ENCODE measurements around the gene KRTAP10-7. TPM values are rescaled to one million over a fixed set of nuclear protein-coding genes. Genes with fewer than 3 reads are reported as not detected.

Gene KRTAP10-7
- total RNA-seq, 1 donor from 2014 or later: not detected

- peaks cover 2% of the 10 kb centered on the region for H3K27me3 Mint-ChIP-seq (ENCODE audit: low read depth)
- H3K4me1 Mint-ChIP-seq: no peaks in the 10 kb centered on the region
- no peak for TF ChIP-seq CTCF (conservative IDR thresholded peaks at IDR 0.05)
- DNase-seq (ENCODE audit: low read depth, low spot score): no peak
- no peak overlapping the region for H3K27ac Mint-ChIP-seq (ENCODE audit: unreplicated experiment)
- no peak overlapping the region for H3K4me3 Mint-ChIP-seq
- H3K36me3 Mint-ChIP-seq (ENCODE audit: low read depth): peaks cover 11% of the 10 kb centered on the region
- peaks cover 13% of the 10 kb centered on the region for H3K9me3 Mint-ChIP-seq
These were observed 25.7 kb upstream of the KRTAP10-7 start for GRCh38 chr21:44574457-44575306.

- peaks cover 2% of the 10 kb centered on the region for H3K27me3 Mint-ChIP-seq (ENCODE audit: low read depth)
- H3K4me1 Mint-ChIP-seq: no peaks in the 10 kb centered on the region
- TF ChIP-seq CTCF (conservative IDR thresholded peaks at IDR 0.05): no peak
- DNase-seq (ENCODE audit: low read depth, low spot score): no peak
- H3K4me3 Mint-ChIP-seq: no peak overlapping the region
- no peak overlapping the region for H3K27ac Mint-ChIP-seq (ENCODE audit: unreplicated experiment)
- peaks cover 10% of the 10 kb centered on the region for H3K36me3 Mint-ChIP-seq (ENCODE audit: low read depth)
- peaks cover 11% of the 10 kb centered on the region for H3K9me3 Mint-ChIP-seq
These were observed 24.9 kb upstream of the KRTAP10-7 start for GRCh38 chr21:44575307-44576024.

GRCh38 chr21:44576025-44576420 is 24.4 kb upstream of the KRTAP10-7 start:
- no peak overlapping the region for H3K27ac Mint-ChIP-seq (ENCODE audit: unreplicated experiment)
- H3K36me3 Mint-ChIP-seq (ENCODE audit: low read depth): peaks cover 8% of the 10 kb centered on the region
- H3K27me3 Mint-ChIP-seq (ENCODE audit: low read depth): peaks cover 2% of the 10 kb centered on the region
- DNase-seq (ENCODE audit: low read depth, low spot score): no peak
- no peak overlapping the region for H3K4me3 Mint-ChIP-seq
- no peak for TF ChIP-seq CTCF (conservative IDR thresholded peaks at IDR 0.05)
- peaks cover 11% of the 10 kb centered on the region for H3K9me3 Mint-ChIP-seq
- H3K4me1 Mint-ChIP-seq: no peaks in the 10 kb centered on the region

- no peak overlapping the region for H3K4me3 Mint-ChIP-seq
- no peak for DNase-seq (ENCODE audit: low read depth, low spot score)
- H3K27me3 Mint-ChIP-seq (ENCODE audit: low read depth): peaks cover 9% of the 10 kb centered on the region
- H3K9me3 Mint-ChIP-seq: peaks cover 12% of the 10 kb centered on the region
- peaks cover 17% of the 10 kb centered on the region for H3K36me3 Mint-ChIP-seq (ENCODE audit: low read depth)
- H3K4me1 Mint-ChIP-seq: peaks cover 6% of the 10 kb centered on the region
- no peak for TF ChIP-seq CTCF (conservative IDR thresholded peaks at IDR 0.05)
- no peak overlapping the region for H3K27ac Mint-ChIP-seq (ENCODE audit: unreplicated experiment)
These were observed 21.9 kb upstream of the KRTAP10-7 start for GRCh38 chr21:44578371-44579055.

GRCh38 chr21:44579056-44579832 is 21.2 kb upstream of the KRTAP10-7 start:
- Mint-ChIP-seq H3K27ac (ENCODE audit: unreplicated experiment) (peak overlapping the region; percentile 55), H3K36me3 (ENCODE audit: low read depth) (peaks cover 17% of the 10 kb centered on the region), H3K9me3 (peaks cover 12% of the 10 kb centered on the region), H3K4me3 (no peak overlapping the region), H3K27me3 (ENCODE audit: low read depth) (peaks cover 15% of the 10 kb centered on the region), H3K4me1 (peaks cover 7% of the 10 kb centered on the region)
- no peak for TF ChIP-seq CTCF (conservative IDR thresholded peaks at IDR 0.05)
- DNase-seq (ENCODE audit: low read depth, low spot score): no peak
